ENCODE measurements around the gene GRID1.

DNA sequence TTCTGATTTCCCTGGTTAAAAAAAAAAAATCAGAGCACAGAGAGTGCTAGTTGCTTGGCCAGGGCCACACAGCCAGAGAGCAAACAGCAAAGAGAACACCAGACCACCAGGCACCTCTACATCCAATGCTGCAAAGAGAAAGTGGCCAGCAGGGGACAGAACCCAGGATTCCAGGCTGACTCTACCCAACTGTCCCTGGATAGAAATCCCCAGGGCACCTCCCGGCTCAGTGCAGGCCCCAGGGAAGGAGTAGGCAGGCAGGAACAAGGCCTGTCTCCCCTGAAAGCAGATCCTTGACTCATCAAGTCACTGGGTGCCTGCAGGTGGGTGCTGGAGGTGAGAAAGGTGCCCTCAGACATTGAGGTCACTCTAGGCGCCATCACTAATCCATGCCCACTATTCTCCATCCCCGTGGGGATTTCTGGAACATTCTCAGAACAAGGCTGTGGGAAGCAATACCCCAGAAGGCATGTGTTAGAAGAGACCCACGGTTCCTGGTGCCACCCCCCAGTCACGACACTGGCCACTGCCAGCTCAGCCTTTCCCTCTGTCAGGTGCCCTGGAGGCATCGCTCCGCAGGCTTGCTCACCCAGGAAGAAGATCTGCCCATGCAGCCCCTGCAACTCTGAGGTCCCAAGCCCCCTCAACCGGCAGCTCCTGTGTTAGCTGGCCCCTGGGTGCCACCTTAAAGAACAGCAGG, 154.8 kb downstream of the GRID1 start:
- TF ChIP-seq CTCF (IDR thresholded peaks at IDR 0.05) (no peak), POLR2A (IDR thresholded peaks at IDR 0.05) (no peak)

All from lower leg skin (tissue), 3 donors.